H9 (cell line): ENCODE data around the gene MEGF10. TPM values are rescaled to one million over a fixed set of nuclear protein-coding genes. Genes with fewer than 3 reads are reported as not detected.

ENCODE experiments used
- DNase-seq: peaks from one replicate; pipeline ENCODE4 v3.0.0-alpha.2; 2017
- H2AFZ ChIP-seq: one replicate; pipeline ENCODE4 v1.6.1; 2013; ENCODE audit warnings: mild to moderate bottlenecking, low read length, control low read depth, moderate library complexity
- H2AK5ac ChIP-seq: 2 replicates; pipeline ENCODE4 v1.6.1; 2013; ENCODE audit warnings: low read length, control low read depth, mixed read lengths; ENCODE audit not compliant: insufficient read length
- H2BK120ac ChIP-seq: one replicate; pipeline ENCODE4 v1.6.1; 2013; ENCODE audit warnings: low read depth, mild to moderate bottlenecking, low read length, control low read depth, inconsistent platforms; ENCODE audit not compliant: poor library complexity, severe bottlenecking
- H2BK12ac ChIP-seq: 2 replicates; pipeline ENCODE4 v1.6.1; 2013; ENCODE audit warnings: low read length, control low read depth, mixed read lengths, low read depth; ENCODE audit not compliant: insufficient read length
- H2BK15ac ChIP-seq: 2 replicates; pipeline ENCODE4 v1.6.1; 2013; ENCODE audit warnings: low read depth, low read length, control low read depth
- H2BK20ac ChIP-seq: one replicate; pipeline ENCODE4 v1.6.1; 2013; ENCODE audit warnings: low read depth, mild to moderate bottlenecking, low read length, control low read depth, inconsistent platforms; ENCODE audit not compliant: poor library complexity, severe bottlenecking
- H2BK5ac ChIP-seq: 2 replicates; pipeline ENCODE4 v1.6.1; 2013; ENCODE audit warnings: low read length, control low read depth, mixed read lengths; ENCODE audit not compliant: insufficient read length
- H3K14ac ChIP-seq: 2 replicates; pipeline ENCODE4 v1.6.1; 2013; ENCODE audit warnings: low read length, control low read depth; ENCODE audit not compliant: insufficient read depth
- H3K18ac ChIP-seq: 2 replicates; pipeline ENCODE4 v1.6.1; 2013; ENCODE audit warnings: low read depth, mild to moderate bottlenecking, mixed read lengths, low read length, control low read depth; ENCODE audit not compliant: insufficient read length
- H3K23ac ChIP-seq: 2 replicates; pipeline ENCODE4 v1.6.1; 2013; ENCODE audit warnings: low read length, control low read depth, mixed read lengths, low read depth; ENCODE audit not compliant: insufficient read length
- H3K23me2 ChIP-seq: 2 replicates; pipeline ENCODE4 v1.6.1; 2013; ENCODE audit warnings: low read depth, mild to moderate bottlenecking, mixed read lengths, low read length, control low read depth; ENCODE audit not compliant: insufficient read length, poor library complexity, severe bottlenecking
- H3K27ac ChIP-seq: 2 replicates; pipeline ENCODE4 v1.5.1; 2013; ENCODE audit warnings: low read length, control low read depth, mixed read lengths, low read depth; ENCODE audit not compliant: insufficient read length
- H3K27me3 ChIP-seq: 2 replicates; pipeline ENCODE4 v1.6.1; 2013; ENCODE audit warnings: low read length, control low read depth, inconsistent platforms; ENCODE audit not compliant: insufficient read depth
- H3K4ac ChIP-seq: 2 replicates; pipeline ENCODE4 v1.6.1; 2013; ENCODE audit warnings: low read depth, mild to moderate bottlenecking, control low read depth, inconsistent platforms, low read length, moderate library complexity
- H3K4me1 ChIP-seq: 2 replicates; pipeline ENCODE4 v1.6.1; 2013; ENCODE audit warnings: low read length, control low read depth, inconsistent platforms; ENCODE audit not compliant: insufficient read depth
- H3K4me2 ChIP-seq: 2 replicates; pipeline ENCODE4 v1.6.1; 2013; ENCODE audit warnings: low read length, control low read depth, mixed read lengths; ENCODE audit not compliant: insufficient read length, insufficient read depth
- H3K56ac ChIP-seq: 2 replicates; pipeline ENCODE4 v1.6.1; 2013; ENCODE audit warnings: low read depth, mild to moderate bottlenecking, mixed read lengths, low read length, control low read depth; ENCODE audit not compliant: insufficient read length
- H3K79me1 ChIP-seq: 2 replicates; pipeline ENCODE4 v1.6.1; 2013; ENCODE audit warnings: low read depth, mild to moderate bottlenecking, moderate library complexity, low read length, control low read depth, inconsistent platforms; ENCODE audit not compliant: insufficient read depth, poor library complexity, severe bottlenecking
- H3K79me2 ChIP-seq: 2 replicates; pipeline ENCODE4 v1.6.1; 2013; ENCODE audit warnings: low read length, control low read depth, inconsistent platforms; ENCODE audit not compliant: insufficient read depth
- H3K9ac ChIP-seq: 2 replicates; pipeline ENCODE4 v1.6.1; 2013; ENCODE audit warnings: low read length, control low read depth, mixed read lengths; ENCODE audit not compliant: insufficient read length; ENCODE audit errors: extremely low read depth
- H3K9me3 ChIP-seq: one replicate; pipeline ENCODE4 v1.6.1; 2013; ENCODE audit warnings: low read depth, low read length, inconsistent platforms; ENCODE audit not compliant: control insufficient read depth
- H3T11ph ChIP-seq: one replicate; pipeline ENCODE4 v1.6.1; 2013; ENCODE audit warnings: mild to moderate bottlenecking, low read length, control low read depth, inconsistent platforms
- H4K20me1 ChIP-seq: one replicate; pipeline ENCODE4 v1.6.1; 2013; ENCODE audit not compliant: control insufficient read depth, insufficient read length, insufficient read depth
- H4K5ac ChIP-seq: 2 replicates; pipeline ENCODE4 v1.6.1; 2013; ENCODE audit warnings: low read depth, mild to moderate bottlenecking, mixed read lengths, low read length, control low read depth; ENCODE audit not compliant: insufficient read length
- H4K8ac ChIP-seq: replicated peaks from 2 replicates; pipeline ENCODE4 v1.6.1; 2013; ENCODE audit warnings: low read length, control low read depth, mixed read lengths, low read depth; ENCODE audit not compliant: insufficient read length
- H4K91ac ChIP-seq: 2 replicates; pipeline ENCODE4 v1.6.1; 2013; ENCODE audit warnings: low read depth, mild to moderate bottlenecking, moderate library complexity, mixed read lengths, low read length, control low read depth; ENCODE audit not compliant: insufficient read length
- H3K27ac Mint-ChIP-seq, 3 experiments: 2 replicates in 2 of 3; 3 replicates in 1 of 3; pipeline ENCODE4 v1.8.0; 2020 to 2021; ENCODE audit warnings: mixed read lengths in 3 of 3, mild to moderate bottlenecking in 1 of 3, moderate library complexity in 1 of 3
- H3K27me3 Mint-ChIP-seq: 2 replicates; pipeline ENCODE4 v1.8.0; 2021; ENCODE audit warnings: low read depth, mild to moderate bottlenecking, moderate library complexity, mixed read lengths
- H3K36me3 Mint-ChIP-seq, 3 experiments: 2 replicates in 2 of 3; 3 replicates in 1 of 3; pipeline ENCODE4 v1.8.0; 2020 to 2021; ENCODE audit warnings: low read depth in 3 of 3, mixed read lengths in 3 of 3; ENCODE audit not compliant: insufficient read depth in 1 of 3
- H3K4me1 Mint-ChIP-seq, 2 experiments: 2 replicates each; pipeline ENCODE4 v1.8.0; 2020; ENCODE audit warnings: mixed read lengths in 2 of 2
- H3K4me3 Mint-ChIP-seq, 2 experiments: 2 replicates in 1 of 2; 3 replicates in 1 of 2; pipeline ENCODE4 v1.8.0; 2020 to 2021; ENCODE audit warnings: mild to moderate bottlenecking in 2 of 2, mixed read lengths in 2 of 2, moderate library complexity in 1 of 2
- H3K9me3 Mint-ChIP-seq, 2 experiments: 2 replicates in 1 of 2; 3 replicates in 1 of 2; pipeline ENCODE4 v1.8.0; 2020; ENCODE audit warnings: mild to moderate bottlenecking in 2 of 2, mixed read lengths in 2 of 2, moderate library complexity in 1 of 2
- WGBS: extraction: QIAGEN DNeasy Blood & Tissue Kit; methylation state at CpG from one replicate; pipeline ENCODE4 v1.1.7; 2013; ENCODE audit warnings: missing lambda C conversion rate, low lambda C conversion rate, mixed read lengths; ENCODE audit not compliant: insufficient read length; ENCODE audit errors: extremely low coverage; 5-methylcytosine and 5-hydroxymethylcytosine counted together
- total RNA-seq: library from RNA; stranded (reverse); gene quantifications from 2 replicates; pipeline ENCODE4 v1.2.1, GENCODE V29; 2021
- TF ChIP-seq, protein P1 (sequence below): fragments of 200-600 bp; sonication (generic); conservative IDR thresholded peaks from 3 replicates; pipeline ENCODE4 v1.8.0; 2021; ENCODE audit warnings: antibody characterized with exemption, mild to moderate bottlenecking

MEGF10 gene
- total RNA-seq, 1 experiment from 2014 or later, result 36.5 TPM

DNA sequence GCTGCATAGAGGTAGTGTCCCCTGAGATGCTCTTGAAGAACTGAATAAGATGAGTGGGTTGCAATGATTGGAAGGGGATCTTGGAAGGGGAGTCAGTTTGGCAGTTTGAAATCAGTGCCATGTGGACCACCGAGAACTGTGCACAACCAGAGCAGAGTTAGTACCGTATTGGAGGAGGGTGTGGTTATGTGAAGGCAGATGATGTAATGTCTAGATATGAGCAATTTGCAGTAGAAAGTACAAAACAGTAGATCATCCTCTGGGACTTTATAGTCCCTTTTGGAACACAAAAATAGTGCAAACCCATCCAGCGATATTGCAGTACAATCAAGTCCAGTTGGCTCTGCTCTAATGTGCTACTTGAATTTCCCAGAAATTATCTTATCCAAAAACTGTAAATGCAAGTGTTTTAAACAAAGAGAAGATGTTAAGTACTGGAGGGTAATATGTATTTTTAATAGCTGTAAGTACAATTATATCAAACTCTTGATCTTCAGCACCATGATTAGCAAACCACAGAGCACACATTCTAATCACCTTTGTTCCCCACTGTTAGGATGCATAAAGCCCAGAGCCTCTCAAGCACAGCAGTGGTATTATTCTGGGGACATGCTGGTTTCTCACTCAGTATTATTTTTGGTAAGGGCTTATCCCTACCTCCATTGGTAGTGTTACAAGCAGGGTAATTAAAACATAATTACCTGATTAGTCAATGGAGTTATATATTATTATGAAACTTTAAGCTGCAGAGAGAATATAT, 41.5 kb downstream of the MEGF10 start:
- H4K8ac ChIP-seq, result no peak overlapping the region
- no peak overlapping the region for H3K56ac ChIP-seq
- no CpG with 5 or more reads among the region's 3 CpGs for WGBS
- H2AFZ ChIP-seq, result no peak overlapping the region
- no peak overlapping the region for H3K27ac ChIP-seq
- no peak overlapping the region for H2BK20ac ChIP-seq
- TF ChIP-seq, protein P1, sequence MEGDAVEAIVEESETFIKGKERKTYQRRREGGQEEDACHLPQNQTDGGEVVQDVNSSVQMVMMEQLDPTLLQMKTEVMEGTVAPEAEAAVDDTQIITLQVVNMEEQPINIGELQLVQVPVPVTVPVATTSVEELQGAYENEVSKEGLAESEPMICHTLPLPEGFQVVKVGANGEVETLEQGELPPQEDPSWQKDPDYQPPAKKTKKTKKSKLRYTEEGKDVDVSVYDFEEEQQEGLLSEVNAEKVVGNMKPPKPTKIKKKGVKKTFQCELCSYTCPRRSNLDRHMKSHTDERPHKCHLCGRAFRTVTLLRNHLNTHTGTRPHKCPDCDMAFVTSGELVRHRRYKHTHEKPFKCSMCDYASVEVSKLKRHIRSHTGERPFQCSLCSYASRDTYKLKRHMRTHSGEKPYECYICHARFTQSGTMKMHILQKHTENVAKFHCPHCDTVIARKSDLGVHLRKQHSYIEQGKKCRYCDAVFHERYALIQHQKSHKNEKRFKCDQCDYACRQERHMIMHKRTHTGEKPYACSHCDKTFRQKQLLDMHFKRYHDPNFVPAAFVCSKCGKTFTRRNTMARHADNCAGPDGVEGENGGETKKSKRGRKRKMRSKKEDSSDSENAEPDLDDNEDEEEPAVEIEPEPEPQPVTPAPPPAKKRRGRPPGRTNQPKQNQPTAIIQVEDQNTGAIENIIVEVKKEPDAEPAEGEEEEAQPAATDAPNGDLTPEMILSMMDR, result no peak
- no peak overlapping the region for H3T11ph ChIP-seq
- H2BK120ac ChIP-seq, result no peak overlapping the region
- H3K23me2 ChIP-seq, result no peaks in the 10 kb centered on the region
- no peak overlapping the region for H3K18ac ChIP-seq
- Mint-ChIP-seq H3K4me3 (no peak overlapping the region), H3K27ac (peak overlapping the region in 2 of 3 experiments; percentile 8 to 19; a peak in 2 of 7 replicates), H3K27me3 (no peaks in the 10 kb centered on the region), H3K9me3 (no peaks in the 10 kb centered on the region), H3K4me1 (peaks cover 64 to 74% of the 10 kb centered on the region in 2 experiments), H3K36me3 (peaks cover 0 to 9% (median 5%) of the 10 kb centered on the region in 3 experiments; a peak in 3 of 7 replicates)
- no peak overlapping the region for H2BK15ac ChIP-seq
- H4K20me1 ChIP-seq, result no peaks in the 10 kb centered on the region
- H4K91ac ChIP-seq, result no peak overlapping the region
- H3K79me1 ChIP-seq, result no peaks in the 10 kb centered on the region
- DNase-seq, result no peak
- no peak overlapping the region for H3K4me2 ChIP-seq
- H2BK5ac ChIP-seq, result no peak overlapping the region
- no peaks in the 10 kb centered on the region for H3K27me3 ChIP-seq
- no peak overlapping the region for H2BK12ac ChIP-seq
- H3K14ac ChIP-seq, result no peak overlapping the region
- no peaks in the 10 kb centered on the region for H3K9me3 ChIP-seq
- no peak overlapping the region for H3K23ac ChIP-seq
- no peaks in the 10 kb centered on the region for H3K79me2 ChIP-seq
- H3K9ac ChIP-seq, result no peak overlapping the region
- H3K4ac ChIP-seq, result no peak overlapping the region
- no peak overlapping the region for H2AK5ac ChIP-seq
- H3K4me1 ChIP-seq, result peaks cover 27% of the 10 kb centered on the region; the same call in 1 of the 2 replicates
- H4K5ac ChIP-seq, result no peak overlapping the region
